Hematopoietic multipotent progenitor cell treated with erythropoietin and hydrocortisone succinate and interleukin-3 and kit ligand, for 17 days (in vitro differentiated cells): ENCODE data around the gene IL1R2.

Experiments
- DNase-seq: peaks from one replicate; pipeline ENCODE4 v3.0.0-alpha.2; 2015; ENCODE audit warnings: low spot score

IL1R2 gene, protein sequence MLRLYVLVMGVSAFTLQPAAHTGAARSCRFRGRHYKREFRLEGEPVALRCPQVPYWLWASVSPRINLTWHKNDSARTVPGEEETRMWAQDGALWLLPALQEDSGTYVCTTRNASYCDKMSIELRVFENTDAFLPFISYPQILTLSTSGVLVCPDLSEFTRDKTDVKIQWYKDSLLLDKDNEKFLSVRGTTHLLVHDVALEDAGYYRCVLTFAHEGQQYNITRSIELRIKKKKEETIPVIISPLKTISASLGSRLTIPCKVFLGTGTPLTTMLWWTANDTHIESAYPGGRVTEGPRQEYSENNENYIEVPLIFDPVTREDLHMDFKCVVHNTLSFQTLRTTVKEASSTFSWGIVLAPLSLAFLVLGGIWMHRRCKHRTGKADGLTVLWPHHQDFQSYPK

DNA sequence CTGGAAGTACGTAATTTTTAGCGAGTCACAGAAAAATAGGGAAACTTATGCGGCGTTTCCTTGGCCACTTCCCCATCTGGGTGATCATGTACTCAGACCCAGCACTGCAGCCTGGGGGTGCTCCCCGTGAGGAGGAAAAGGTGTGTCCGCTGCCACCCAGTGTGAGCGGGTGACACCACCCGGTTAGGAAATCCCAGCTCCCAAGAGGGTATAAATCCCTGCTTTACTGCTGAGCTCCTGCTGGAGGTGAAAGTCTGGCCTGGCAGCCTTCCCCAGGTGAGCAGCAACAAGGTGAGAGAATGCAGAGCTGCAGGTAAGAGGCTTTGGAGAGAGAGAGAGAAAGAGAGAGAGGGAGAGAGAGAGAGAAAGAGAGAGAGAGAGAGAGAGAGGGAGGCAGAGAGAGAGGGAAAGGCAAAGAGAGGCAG, at the start of gene IL1R2:
IL1R2 (plus strand) TSS at position 240 of the 425 bp plus-strand sequence. CDS start 16,616 bp downstream, outside the sequence.
- DNase-seq = no peak

DNA sequence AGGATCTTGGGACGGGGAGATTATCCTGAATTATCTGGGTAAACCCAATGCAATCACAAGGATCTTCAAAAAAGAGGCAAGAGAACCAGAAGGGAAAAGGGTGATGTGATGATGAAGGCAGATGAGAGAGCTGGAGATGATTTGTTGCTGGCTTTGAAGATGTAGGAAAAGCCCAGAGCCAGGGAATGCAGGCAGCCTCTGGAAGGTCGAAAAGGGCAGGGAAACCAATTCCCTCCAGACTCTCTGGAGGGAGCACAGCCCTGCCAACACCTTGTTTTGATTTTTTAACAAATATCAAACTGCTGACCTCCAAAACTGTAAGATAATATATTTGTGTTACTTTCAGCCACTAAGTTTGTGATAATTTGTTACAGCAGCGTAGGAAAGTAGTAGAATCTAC, 48.9 kb upstream of the IL1R2 start:
- no peak for DNase-seq

DNA sequence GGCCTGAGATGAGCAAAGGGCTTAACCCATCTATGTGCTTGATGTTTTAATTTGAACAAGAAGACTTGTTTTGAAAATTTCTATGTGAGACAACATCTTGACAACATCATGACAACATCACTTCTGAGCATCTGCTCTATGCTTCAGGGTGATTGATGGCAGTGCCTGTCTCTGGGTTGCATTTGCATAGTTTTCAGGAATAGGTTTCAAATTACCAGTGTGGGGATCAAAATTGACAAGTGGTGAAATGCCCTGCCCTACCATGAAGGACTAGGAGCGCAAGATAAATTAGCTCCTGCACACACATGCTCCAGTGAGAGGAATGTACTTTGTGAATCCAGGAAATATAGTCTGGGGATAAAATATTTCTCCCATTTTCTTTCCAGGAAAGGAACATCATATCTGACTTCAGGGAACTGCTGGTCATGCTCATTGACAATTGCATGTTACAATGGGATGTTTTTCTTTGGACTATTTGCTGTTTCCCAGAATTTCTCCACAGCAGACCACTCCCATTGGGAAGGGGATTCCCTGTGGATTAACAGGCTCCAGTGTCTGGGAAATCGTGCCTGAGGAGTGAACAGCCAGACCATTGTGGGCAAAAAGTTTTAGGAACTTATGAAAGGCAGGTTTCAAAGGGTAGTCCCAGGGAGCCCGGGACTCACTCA, 45.3 kb upstream of the IL1R2 start:
- DNase-seq = no peak

DNA sequence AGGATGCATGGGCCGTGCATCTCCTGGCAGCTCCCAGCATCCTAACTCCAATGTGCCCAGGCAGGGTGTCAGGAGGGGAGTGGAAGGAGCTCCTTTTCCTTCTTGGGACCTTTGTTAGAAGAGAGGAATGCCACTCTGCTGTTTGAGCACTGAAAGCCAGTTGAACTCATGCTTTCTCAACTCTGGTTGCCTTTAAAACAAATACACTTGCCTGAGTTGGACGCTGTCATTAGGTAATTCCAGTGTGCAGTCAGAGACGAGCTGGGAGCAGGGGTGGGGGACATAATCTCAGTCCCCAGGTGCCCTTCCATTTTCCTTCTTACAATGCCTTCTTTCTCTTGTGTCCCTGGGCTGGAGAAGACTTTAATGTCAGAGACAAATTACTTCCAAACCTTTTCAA, 44.4 kb upstream of the IL1R2 start:
- no peak for DNase-seq

DNA sequence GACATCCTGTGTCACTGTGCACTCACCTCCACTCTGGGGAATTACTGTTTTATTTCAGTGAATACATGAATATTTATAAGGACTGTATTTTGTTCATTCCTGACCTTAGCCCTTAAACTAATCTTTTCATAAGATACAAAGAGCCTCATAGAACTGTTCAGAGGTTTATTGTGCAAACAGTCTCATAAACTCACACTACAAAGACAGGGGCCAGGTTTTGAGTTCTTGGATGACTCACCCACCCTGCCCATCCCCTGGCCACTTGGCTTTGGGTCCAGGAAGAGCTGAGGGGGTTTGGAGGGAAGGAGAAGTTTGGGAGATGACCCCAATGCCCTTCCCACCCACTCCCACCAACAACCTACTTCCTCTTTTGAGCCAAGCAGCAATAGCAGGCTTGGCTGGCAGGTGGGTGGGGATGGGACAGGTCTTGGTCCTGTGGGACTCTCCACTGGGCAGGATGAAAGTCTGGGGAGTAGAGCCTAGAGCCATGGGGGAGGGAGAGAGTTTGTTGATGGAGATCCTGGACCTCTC, 43.1 kb upstream of the IL1R2 start:
- DNase-seq = no peak

DNA sequence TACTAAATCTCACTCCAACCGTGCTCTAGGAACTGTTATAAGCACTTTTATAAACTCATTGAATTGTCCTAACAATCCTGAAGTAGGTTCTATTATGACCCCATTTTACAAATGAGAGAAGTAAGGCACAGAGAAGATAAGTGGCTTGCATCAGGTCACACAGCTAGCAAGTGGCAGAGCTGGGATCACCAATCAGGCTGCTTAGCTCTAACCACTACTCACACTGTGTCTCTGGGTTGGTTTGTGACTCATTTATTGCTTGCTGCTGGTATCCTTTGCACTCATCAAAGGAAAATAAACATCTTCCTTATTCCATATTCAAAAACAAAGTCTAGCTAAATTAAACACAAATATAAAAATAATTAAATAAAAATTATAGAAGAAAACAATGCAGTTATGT, 42.5 kb upstream of the IL1R2 start:
- no peak for DNase-seq

DNA sequence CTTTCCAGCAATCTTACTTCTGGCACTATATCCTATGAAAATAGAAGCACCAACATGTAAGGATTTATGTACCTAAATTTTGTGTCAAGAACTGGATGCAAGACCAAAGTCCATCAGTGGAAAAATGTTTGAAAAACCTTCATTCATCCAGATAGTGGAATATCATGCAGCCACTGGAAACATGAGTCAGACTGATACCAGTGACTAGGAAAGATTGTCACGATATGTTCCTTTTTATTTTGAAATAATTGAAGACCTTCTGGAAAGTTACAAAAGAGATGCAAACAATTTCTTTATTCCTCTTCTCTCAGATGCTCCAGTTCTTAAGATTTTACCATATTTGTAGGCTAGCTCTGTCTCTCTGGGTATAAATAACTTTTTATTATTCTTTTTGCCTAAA, 40.5 kb upstream of the IL1R2 start:
- no peak for DNase-seq

DNA sequence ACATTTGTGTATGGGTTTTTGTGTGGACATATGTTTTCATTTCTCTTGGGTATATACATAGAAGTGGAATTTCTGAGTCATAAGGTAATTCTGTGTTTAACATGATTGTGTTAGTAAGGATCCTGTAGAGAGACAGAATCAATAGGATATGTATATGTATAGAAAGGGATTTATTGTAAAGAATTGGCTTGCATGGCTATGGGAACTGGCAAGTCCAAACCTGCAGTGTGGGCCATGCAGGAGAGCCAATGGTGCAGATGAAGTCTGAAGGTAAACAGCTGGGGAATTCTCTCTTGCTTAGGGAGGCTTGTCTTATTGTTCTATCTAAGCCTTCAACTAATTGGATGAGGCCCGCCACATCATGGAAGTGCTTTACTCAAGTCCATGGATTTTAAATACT, 39.2 kb upstream of the IL1R2 start:
- DNase-seq = no peak

DNA sequence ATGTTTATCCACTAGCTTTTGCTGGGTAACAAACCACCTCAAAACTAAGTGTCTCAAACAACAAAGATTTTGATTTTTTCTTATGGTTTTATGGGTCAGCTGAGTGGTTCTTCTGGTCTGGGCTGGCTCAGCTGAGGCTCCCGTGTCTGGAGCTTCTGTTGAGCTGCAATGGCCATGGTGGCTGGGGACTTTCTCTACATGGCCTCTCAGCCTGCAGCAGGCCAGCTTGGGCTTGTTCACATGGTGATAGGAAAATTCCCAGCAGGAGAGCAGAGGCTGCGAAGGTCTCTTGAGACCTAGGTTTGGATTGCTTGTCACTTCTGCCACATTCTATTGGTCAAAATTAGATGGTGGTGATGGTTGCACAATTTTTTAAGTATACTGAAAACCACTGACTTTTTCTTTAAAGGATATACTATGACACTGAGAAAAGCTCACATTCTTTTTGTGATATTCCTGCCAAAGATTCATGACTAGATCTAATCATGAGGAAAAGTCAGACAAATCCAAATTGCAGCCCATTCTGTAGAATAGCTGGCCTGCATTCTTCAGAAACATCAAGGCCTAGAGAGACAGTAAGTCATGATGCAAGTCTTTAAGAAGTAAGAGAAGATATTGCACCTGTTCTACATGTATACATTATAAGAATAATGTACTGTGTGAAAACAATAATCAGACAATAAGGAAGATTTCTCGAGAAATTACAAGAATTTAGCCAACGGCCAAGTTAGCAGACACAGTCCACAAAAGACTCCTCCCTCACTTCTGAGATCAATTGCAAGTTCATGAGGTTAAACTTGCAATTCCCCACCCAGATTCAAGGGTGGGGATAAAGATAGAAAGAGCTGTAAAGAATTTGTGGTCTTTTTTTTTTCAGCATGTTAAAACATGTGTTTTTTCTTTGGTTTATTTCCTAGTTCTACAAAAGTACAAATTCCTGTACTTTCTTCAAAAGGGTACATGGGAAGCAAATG, 35.0 kb upstream of the IL1R2 start:
- DNase-seq = no peak

DNA sequence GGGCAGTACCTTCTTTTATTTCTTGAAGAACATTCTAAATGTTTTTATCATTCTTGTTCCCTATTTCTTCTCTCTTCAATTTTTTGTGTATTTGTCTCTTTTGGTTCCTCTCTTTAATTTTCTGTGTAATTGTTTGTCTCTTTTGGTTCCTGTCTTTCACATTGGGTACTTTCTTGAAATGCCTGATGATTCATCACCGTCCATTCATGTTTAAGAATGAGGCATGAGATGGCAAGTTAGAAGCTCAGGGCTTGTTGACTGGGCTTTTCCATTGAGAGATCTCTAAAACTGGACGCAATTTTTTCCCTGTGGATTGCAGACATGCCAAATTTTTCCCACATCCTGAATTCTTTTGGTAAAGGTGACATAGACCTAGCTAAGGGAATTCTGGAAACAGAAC, 33.7 kb upstream of the IL1R2 start:
- no peak for DNase-seq

DNA sequence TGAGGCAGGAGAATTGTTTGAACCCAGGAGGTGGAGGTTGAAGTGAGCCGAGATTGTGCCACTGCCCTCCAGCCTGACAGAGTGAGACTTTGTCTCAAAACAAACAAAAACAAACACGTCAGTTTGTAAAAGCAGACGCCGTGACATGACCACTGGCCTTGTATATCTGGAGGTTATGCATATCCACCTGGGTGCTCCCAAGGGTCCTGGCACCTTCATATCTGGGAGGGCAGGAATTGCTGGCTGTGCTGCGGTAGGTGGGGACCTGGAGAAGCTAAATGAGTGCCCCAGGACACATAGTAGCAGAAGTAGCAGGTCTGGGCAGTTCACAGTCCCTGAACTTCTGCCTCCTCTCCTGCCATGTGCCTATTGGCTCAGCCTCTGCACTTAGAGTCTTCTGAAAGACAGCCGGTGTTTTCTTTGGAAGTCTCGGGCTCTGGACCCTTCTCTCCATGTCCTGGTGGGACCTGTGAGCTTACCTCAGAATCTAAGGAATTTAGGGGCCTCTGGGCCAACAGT, 30.9 kb upstream of the IL1R2 start:
- no peak for DNase-seq

DNA sequence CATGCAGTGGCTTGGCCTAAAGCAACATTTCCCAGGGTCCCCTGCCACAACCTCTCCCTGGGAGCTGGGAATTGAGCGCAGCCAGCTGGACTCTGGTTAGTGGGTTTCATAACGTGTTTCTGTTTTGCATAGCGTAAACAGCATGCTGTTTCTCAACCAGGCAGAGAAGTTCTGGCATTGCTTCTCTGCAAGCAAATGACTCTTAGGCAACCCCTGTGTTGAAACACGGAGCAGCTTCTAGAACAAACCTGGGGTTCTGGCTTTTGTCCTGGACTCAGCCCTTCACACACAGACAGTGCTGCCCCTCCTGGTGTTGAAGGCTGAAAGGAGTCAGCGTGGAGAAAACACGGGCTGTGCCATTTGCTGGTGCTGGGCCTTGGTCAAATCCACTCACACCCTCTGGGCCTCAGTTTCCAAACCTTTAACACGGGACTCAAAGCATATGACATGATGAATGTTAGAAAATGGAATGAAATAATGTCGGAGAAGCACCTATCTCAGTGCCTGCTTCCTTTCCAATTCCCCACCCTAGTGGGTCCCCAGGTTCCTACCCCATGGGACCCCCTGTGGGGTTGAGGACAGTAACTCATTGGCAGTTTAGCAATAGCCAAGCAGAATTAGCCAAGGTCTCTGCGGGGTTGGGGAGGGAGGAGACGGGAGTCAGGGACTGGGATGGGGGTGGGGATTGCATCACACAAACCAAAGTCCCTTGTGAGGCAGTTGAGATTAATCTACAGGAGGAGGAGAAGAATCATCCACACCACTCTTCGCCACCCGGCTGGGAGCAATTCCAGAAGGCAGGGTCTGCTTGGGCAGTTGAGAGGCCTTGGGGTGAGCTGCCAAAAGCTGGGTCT, 30.2 kb upstream of the IL1R2 start:
- no peak for DNase-seq

DNA sequence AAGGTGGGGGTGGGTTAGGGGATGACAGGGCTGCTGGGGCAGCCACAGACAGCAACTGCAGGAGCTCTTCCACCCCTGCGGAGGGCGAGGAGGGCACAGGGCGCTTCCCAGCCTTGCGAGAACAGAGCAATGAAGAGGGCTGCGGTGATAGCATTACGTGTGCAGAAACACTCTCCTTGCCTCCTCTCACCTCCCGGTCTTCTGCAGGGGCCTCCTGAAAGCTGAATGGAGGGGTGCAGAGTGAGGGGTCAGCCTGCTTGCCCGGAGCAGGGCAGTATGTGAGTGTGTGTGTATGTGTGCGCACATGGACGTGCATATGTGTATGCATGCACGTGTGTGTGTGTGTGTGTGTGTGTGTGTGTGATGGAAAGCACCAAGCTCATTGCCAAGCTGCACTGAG, 29.5 kb upstream of the IL1R2 start:
- DNase-seq = no peak

DNA sequence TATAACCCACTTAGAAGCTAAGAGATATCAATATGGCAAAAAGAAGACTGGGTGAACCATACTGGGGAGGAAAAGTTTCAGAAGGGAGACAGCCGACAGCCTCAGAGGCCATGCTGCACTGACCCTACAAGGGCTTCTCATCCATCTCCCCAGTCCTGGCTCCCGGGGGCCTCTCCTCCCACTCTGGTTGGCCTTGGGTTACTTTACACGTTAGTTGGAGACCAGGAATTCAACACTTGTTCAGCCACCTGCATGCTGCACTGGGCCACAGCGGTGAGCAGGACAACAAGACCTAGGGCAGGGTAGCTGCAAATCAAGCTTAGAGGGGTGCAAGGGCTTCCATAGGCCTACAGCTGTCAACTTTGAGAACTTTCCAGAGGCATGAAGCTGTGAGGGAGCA, 28.6 kb upstream of the IL1R2 start:
- no peak for DNase-seq

DNA sequence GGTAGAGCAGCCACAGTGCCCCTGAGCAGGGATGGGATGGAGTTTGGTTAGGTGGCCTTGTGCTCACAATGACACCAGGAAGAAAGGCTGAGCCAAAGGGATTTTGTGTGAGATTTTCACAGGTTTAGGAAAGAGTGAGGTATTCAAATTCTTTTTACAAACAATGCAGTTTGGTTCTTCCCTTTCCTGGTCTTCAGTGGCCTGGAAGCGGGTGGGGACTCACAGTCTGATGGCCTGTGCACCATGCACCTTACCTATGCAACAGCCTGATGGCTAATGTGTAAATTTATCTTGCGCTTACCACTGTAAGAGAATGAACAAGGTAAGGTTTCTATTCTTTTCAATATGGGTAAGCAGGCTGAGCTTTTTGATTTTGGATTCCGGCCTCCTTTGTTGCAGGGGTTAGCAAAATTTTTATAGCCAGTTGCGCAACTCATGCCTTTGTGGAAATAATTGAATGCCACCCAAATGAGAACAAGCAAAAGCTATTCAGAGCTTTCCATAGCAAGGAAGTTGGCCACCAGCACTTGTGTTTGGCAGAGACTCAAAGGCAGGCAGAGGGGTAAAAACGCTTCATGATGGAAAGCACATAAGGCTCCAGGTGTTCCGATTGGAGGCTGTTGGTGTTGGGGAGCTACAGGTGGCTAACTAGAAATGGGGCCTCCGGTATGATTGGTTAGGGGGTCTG, 23.8 kb upstream of the IL1R2 start:
- no peak for DNase-seq

DNA sequence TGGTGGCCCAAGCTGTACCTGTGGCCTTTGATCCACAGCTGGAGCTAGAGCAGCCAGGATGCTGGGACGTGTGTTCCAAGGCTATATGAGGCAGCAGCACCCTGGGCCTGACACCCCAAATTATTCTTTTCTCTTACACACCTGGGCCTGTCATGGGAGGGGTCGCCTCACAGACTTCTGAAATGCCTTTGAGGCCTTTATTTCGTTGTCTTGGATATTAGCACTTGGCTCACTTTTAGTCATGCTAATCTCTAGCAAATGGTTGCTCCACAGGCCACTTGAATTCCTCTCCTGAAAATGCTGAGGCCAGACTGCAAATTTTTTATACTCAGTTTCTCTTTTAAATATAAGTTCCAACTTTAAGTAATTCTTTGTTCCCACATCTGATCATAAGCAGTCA, 22.0 kb upstream of the IL1R2 start:
- DNase-seq = no peak

DNA sequence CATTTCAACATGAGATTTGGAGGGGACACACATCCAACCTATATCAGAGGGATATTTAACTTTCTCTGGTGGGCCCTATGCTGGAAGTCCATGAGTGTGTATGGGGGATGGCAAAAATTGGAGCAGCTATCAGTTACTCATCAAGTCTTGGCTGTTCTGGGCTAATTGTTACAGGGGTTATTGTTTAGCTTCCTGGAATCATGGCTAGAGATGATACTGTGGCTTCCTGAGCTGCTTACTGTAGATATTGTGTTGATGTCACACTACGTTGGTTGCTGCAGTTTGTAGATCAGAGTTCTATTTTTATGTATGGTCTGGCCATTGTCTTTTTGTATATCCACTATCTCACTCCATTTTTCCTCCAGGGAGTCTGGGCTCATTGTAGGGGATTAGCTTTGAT, 20.9 kb upstream of the IL1R2 start:
- no peak for DNase-seq

DNA sequence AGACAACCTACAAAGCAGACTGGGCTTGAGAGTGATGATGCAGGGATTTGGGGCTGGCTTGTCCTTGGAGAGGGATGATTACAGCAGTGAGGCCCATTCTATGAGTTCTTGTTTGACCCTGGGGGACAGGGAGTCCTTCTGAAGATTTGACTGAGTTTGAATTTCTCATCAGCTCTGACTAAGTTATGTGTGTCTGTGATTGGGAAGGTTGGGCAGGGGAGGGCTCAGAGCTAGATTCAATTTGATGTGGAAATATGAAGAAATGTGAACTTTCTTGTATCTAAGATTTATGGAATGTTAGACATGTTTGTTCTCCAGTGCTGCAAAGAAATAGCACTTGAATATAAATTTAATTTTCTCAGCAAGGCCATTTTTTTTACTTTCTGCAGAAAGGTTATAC, 19.9 kb upstream of the IL1R2 start:
- DNase-seq = no peak

DNA sequence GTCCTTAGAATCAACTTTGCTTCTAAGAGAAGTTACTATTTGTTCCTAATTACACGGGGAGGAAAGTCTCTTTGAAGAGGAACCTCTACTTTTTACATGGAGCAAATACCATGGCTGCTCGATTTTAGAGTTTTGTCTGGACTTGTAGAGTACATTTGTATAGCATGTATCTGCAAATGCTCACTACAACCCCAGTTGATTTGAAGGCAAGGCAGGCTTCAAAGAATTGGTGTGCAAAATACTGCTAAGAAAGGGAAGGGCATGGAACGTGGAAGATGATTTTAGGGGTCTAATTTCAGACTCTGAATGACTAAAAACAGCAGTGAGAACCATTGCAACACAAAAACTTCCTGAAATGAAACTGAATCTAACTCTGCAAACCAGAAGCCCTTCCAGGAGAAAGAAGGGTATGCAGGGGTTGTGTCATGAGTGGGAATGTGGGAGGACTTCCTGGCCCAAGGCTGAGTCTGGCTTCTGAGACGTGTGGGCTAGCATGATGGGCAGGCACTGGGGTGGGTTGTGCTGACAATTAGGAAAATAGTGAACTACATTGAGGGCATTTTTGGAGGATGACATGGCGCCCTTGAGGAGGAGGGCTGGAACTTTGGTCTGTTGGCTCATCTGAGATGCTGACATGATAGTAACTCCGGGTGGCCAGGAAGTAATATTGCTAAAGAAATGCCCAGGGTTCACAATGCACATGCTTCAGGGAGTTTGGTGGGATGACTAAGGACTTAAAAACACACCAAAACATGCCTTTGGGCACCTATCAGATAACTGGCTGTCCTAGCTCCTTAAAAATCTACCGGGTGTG, 18.9 kb upstream of the IL1R2 start:
- no peak for DNase-seq

DNA sequence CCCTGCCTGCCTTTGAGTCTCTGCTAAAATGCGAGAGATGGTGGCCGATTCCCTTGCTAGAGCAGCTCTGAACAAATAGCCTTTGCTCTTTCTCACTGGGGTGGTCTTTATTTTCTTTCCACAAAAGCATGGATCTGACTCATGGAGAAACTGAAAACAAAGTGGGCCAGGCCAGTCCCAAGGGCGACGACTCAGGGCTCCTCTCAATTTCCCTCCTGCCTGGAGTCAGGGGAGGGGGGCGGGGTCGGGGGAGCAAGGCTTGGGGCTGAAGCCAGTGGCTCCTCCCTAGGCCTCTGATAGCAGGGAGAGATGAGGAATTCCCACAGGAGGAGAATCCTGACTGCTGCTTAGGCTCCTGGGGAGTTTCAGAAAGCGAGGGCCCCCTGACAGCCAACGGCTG, 17.1 kb upstream of the IL1R2 start:
- no peak for DNase-seq
